Gastrocnemius medialis (tissue), 4 donors: ENCODE results near the gene PTPRM.

ENCODE experiments used
- CTCF ChIP-seq, 5 experiments: fragments of 450-650 bp in 3 of 5; fragments of 200-600 bp in 2 of 5; sonication (generic) in 2 of 5; IDR thresholded peaks in 4 of 5; conservative IDR thresholded peaks in 1 of 5; 1 replicate in 4 of 5; 2 replicates in 1 of 5; pipeline ENCODE4 v1.5.1; 2016 to 2019; ENCODE audit warnings: antibody characterized with exemption in 5 of 5, mild to moderate bottlenecking in 3 of 5, moderate library complexity in 3 of 5
- POLR2A ChIP-seq, 2 donors: fragments of 450-650 bp; IDR thresholded peaks; one replicate each; pipeline ENCODE4 v1.6.1; 2017; ENCODE audit warnings: antibody characterized with exemption in 2 of 2, mild to moderate bottlenecking in 2 of 2, moderate library complexity in 2 of 2

DNA sequence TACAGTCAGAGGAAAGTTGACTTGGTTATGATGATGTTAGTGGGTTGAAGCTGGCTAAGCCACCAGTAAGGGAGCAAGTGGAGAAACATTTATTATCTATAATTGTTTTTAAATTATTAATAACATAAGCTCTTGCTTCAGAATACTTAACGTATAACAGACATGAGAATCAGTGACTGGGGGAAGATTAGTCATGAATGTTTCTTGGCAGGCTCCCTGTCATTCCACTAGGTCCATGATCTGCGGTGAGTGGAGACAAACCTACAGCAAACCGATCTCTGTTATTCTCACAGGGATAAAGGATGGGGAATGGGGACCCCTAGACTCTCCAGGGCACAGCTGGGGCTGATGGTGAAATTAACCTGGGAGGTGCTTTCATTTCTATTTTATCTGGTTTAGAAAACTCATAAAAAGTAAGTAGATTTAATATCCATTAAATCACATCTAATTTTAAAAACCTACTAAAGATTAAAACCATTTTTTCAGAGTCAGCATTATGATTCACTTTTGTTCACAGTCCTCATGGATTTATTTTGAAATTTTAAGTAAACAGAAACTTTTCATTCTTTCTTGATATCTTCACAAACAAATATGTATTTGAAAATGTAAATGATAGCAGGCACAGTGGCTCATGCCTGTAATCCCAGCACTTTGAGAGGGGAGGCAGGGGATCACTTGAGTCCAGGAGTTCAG lies 420.3 kb downstream of the PTPRM start:
- no peak for TF ChIP-seq CTCF (IDR thresholded peaks at IDR 0.05 in 4 of 5, conservative IDR thresholded peaks at IDR 0.05 in 1 of 5)
- no peak for TF ChIP-seq POLR2A (IDR thresholded peaks at IDR 0.05)
